ENCODE data around the gene AMHR2. TPM values are rescaled to one million over a fixed set of nuclear protein-coding genes. Genes with fewer than 3 reads are reported as not detected.
"Not testable (repeated sequence)": the region's sequence is repeated elsewhere in the genome, so short reads cannot be mapped to it uniquely, and the experiment has no call there.

AMHR2 gene
- not detected for total RNA-seq

- intact Hi-C loops (cut with micrococcal nuclease): loop anchor here (5.0 kb wide), 1 partner anchor 201 kb away; no protein-coding TSS in a partner anchor
- Mint-ChIP-seq H3K9me3 (no peaks in the 10 kb centered on the region), H3K36me3 (ENCODE audit: low read depth) (no peaks in the 10 kb centered on the region), H3K4me3 (no peak within 1 kb of the TSS), H3K4me1 (ENCODE audit: low read depth) (peaks cover 28% of the 10 kb centered on the region), H3K27me3 (ENCODE audit: low read depth) (no peaks in the 10 kb centered on the region), H3K27ac (no peak within 1 kb of the TSS)
- CTCF ChIA-PET: interaction anchor here (3.4 to 7.3 kb wide), 3 partner anchors 69 to 85 kb away, joined by 16 to 163 read pairs (median 36); partner anchors contain the start of gene NPFF
- DNase-seq: no peak
Observed at GRCh38 chr12:53423597-53423996, at the start of gene AMHR2. Gene AMHR2 (plus strand): TSS chr12:53423855. CDS start chr12:53423935, 80 bp downstream.

DNA sequence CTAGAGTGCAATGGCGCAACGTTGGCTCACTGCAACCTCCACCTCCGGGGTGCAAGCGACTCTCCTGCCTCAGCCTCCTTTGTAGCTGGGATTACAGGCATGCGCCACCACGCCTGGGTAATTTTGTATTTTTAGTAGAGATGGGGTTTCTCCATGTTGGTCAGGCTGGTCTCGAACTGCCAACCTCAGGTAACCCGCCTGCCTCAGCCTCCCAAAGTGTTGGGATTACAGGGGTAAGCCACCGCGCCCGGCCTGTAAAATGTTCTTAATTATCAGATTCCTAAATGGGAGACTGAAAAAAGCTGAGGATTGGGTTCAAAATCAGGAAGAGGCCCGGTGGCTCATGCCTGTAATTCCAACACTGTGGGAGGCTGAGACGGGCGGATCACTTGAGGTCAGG lies 49.4 kb upstream of the AMHR2 start:
- Mint-ChIP-seq H3K27ac (peak overlapping the region; percentile 46), H3K4me1 (ENCODE audit: low read depth) (peaks cover 42% of the 10 kb centered on the region)
- H3K27me3 Mint-ChIP-seq (ENCODE audit: low read depth); H3K4me3 Mint-ChIP-seq; H3K9me3 Mint-ChIP-seq; H3K36me3 Mint-ChIP-seq (ENCODE audit: low read depth); DNase-seq; intact Hi-C loops (cut with micrococcal nuclease): not testable (repeated sequence)
- CTCF ChIA-PET: interaction anchor here (1.1 to 1.3 kb wide), 2 partner anchors 22 to 47 kb away, joined by 3 read pairs; no protein-coding TSS in a partner anchor

DNA sequence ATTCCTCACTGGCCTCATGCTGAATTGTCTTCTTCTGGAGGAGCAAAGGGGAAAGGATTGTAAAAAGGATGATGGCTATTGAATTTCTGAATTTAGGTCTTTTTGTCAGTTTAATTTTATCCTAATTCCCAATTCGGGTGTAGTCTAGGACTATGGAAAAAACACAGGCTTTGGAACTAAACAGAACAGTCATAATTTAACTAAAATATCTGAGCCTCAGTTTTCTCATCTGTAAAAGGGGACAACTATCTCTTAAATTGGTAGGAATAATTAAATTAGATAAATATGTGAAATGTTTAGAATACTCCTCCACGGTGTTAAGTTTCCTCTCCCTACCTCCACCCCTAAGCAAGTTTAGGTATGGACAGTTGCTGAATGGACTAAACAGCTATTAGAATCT lies 46.9 kb upstream of the AMHR2 start:
- peak overlapping the region; percentile 9 for H3K27ac Mint-ChIP-seq
- H3K27me3 Mint-ChIP-seq (ENCODE audit: low read depth): no peaks in the 10 kb centered on the region
- H3K36me3 Mint-ChIP-seq (ENCODE audit: low read depth): peaks cover 11% of the 10 kb centered on the region
- no peak overlapping the region for H3K4me3 Mint-ChIP-seq
- H3K9me3 Mint-ChIP-seq: no peaks in the 10 kb centered on the region
- DNase-seq: no peak
- H3K4me1 Mint-ChIP-seq (ENCODE audit: low read depth): peaks cover 42% of the 10 kb centered on the region
- CTCF ChIA-PET: interaction anchor here (1.2 kb wide), 1 partner anchor 54 kb away, joined by 4 read pairs; no protein-coding TSS in a partner anchor
- intact Hi-C loops (cut with micrococcal nuclease): no loop called here

DNA sequence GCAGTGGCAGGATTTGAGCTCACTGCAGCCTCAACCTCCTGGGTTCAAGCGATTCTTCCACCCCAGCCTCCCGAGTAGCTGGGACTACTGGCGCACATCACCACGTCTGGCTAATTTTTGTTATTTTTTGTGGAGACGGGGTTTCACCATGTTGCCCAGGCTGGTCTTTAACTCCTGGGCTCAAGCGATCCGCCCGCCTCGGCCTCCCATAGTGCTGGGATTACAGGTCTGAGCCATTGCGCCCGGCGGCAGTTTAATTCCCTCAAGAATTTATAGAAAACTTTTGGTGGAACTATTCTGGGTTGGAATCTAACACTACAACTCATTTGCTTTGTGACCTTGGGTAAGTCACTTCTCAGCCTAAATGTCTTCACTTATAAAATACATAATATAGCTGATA lies 45.4 kb upstream of the AMHR2 start:
- peak overlapping the region; percentile 21 for H3K4me3 Mint-ChIP-seq
- peaks cover 45% of the 10 kb centered on the region for H3K4me1 Mint-ChIP-seq (ENCODE audit: low read depth)
- CTCF ChIA-PET: interaction anchor here (1.5 to 3.0 kb wide), 4 partner anchors 25 to 54 kb away, joined by 4 to 15 read pairs (median 12); no protein-coding TSS in a partner anchor
- H3K27me3 Mint-ChIP-seq (ENCODE audit: low read depth): no peaks in the 10 kb centered on the region
- intact Hi-C loops (cut with micrococcal nuclease): no loop called here
- H3K36me3 Mint-ChIP-seq (ENCODE audit: low read depth): peaks cover 26% of the 10 kb centered on the region
- no peak overlapping the region for H3K27ac Mint-ChIP-seq
- no peak for DNase-seq
- no peaks in the 10 kb centered on the region for H3K9me3 Mint-ChIP-seq

- no peak for DNase-seq
- Mint-ChIP-seq H3K9me3 (no peaks in the 10 kb centered on the region), H3K36me3 (ENCODE audit: low read depth) (peaks cover 32% of the 10 kb centered on the region), H3K4me1 (ENCODE audit: low read depth) (peaks cover 45% of the 10 kb centered on the region), H3K27me3 (ENCODE audit: low read depth) (no peaks in the 10 kb centered on the region), H3K27ac (no peak overlapping the region), H3K4me3 (no peak overlapping the region)
- CTCF ChIA-PET: interaction anchor here (1.5 to 3.0 kb wide), 5 partner anchors 26 to 54 kb away, joined by 4 to 15 read pairs (median 12); no protein-coding TSS in a partner anchor
- intact Hi-C loops (cut with micrococcal nuclease): loop anchor here (1.0 kb wide), 8 partner anchors 42 to 373 kb away; partner anchors contain the start of genes CSAD, EIF4B, ESPL1 and SPRYD3
Observed at GRCh38 chr12:53378724-53379388, 44.8 kb upstream of the AMHR2 start.

DNA sequence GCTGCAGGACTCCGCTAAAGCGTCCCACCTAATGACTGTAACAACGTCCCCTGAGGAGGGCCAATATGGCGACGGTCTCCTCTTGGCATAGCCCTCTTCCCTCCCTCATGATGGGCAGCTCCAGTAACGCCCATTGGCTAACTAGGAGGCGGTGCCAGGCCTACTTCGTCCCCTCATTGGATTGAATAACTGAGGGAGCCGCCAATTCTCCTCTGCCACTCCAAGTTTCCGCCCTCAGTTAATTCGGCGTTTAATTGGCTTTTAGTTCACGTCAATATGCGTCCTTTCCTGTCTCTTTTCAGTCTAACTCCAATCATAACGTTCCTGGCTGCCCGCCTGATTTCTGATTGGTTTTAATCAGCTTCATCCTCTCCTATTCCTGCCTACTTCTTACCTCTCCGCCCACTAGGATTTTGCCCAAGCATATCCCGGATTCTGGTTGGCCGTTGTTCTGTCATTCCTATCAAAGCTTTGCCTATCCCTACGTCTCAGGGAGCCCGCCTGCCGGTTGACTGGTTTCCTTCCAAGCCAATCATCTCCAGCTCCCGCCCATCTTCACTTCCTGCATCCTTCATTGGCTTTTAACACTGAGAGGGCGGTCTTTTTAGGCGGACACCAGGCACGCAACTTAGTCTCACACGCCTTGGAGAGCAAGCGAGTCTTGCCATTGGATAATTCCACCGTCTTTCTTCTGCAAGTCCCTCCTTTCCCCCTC lies 44.1 kb upstream of the AMHR2 start:
- CTCF ChIA-PET: interaction anchor here (0.6 to 3.0 kb wide), 9 partner anchors 27 to 119 kb away, joined by 3 to 15 read pairs (median 7); no protein-coding TSS in a partner anchor
- peak; percentile 99 for DNase-seq
- intact Hi-C loops (cut with micrococcal nuclease): loop anchor here (1.0 to 10.0 kb wide), 12 partner anchors 38 to 1035 kb away; partner anchors contain the start of genes CBX5, CSAD, EIF4B and ESPL1
- no peak overlapping the region for H3K27ac Mint-ChIP-seq
- H3K4me3 Mint-ChIP-seq: no peak overlapping the region
- H3K36me3 Mint-ChIP-seq (ENCODE audit: low read depth): peaks cover 38% of the 10 kb centered on the region
- H3K4me1 Mint-ChIP-seq (ENCODE audit: low read depth): peaks cover 48% of the 10 kb centered on the region
- H3K9me3 Mint-ChIP-seq: no peaks in the 10 kb centered on the region
- no peaks in the 10 kb centered on the region for H3K27me3 Mint-ChIP-seq (ENCODE audit: low read depth)

- H3K27me3 Mint-ChIP-seq (ENCODE audit: low read depth): no peaks in the 10 kb centered on the region
- intact Hi-C loops (cut with micrococcal nuclease): loop anchor here (1.0 to 10.0 kb wide), 4 partner anchors 37 to 1035 kb away; partner anchors contain the start of genes CBX5, HNRNPA1, ITGA5 and PRR13
- peak; percentile 100 for DNase-seq
- H3K9me3 Mint-ChIP-seq: no peaks in the 10 kb centered on the region
- H3K36me3 Mint-ChIP-seq (ENCODE audit: low read depth): peaks cover 40% of the 10 kb centered on the region
- peak within 1 kb of the TSS; percentile 87 for H3K4me3 Mint-ChIP-seq
- CTCF ChIA-PET: interaction anchor here (0.6 to 3.0 kb wide), 8 partner anchors 28 to 118 kb away, joined by 3 to 15 read pairs (median 8); no protein-coding TSS in a partner anchor
- H3K4me1 Mint-ChIP-seq (ENCODE audit: low read depth): peaks cover 50% of the 10 kb centered on the region
- peak within 1 kb of the TSS; percentile 93 for H3K27ac Mint-ChIP-seq
Observed at GRCh38 chr12:53380104-53380793, 43.4 kb upstream of the AMHR2 start, which contains the start of gene SP1. Gene SP1 (plus strand): TSS chr12:53380176. CDS start chr12:53380292, 116 bp downstream.

- intact Hi-C loops (cut with micrococcal nuclease): loop anchor here (1.0 to 10.0 kb wide), 4 partner anchors 36 to 1034 kb away; partner anchors contain the start of genes CBX5, HNRNPA1, ITGA5 and PRR13
- peaks cover 44% of the 10 kb centered on the region for H3K36me3 Mint-ChIP-seq (ENCODE audit: low read depth)
- DNase-seq: no peak
Observed at GRCh38 chr12:53380794-53381730, 42.6 kb upstream of the AMHR2 start.

GRCh38 chr12:53381731-53382630 lies 41.7 kb upstream of the AMHR2 start:
- peak; percentile 60 for DNase-seq
- H3K27ac Mint-ChIP-seq: peak overlapping the region; percentile 93
- peaks cover 48% of the 10 kb centered on the region for H3K36me3 Mint-ChIP-seq (ENCODE audit: low read depth)
- H3K9me3 Mint-ChIP-seq: no peaks in the 10 kb centered on the region
- CTCF ChIA-PET: interaction anchor here (0.6 to 4.3 kb wide), 10 partner anchors 14 to 127 kb away, joined by 3 to 28 read pairs (median 3); no protein-coding TSS in a partner anchor
- intact Hi-C loops (cut with micrococcal nuclease): loop anchor here (1.0 to 10.0 kb wide), 2 partner anchors 30 to 1033 kb away; partner anchors contain the start of gene ITGA5
- peaks cover 58% of the 10 kb centered on the region for H3K4me1 Mint-ChIP-seq (ENCODE audit: low read depth)
- peak overlapping the region; percentile 87 for H3K4me3 Mint-ChIP-seq
- no peaks in the 10 kb centered on the region for H3K27me3 Mint-ChIP-seq (ENCODE audit: low read depth)

More at GRCh38 chr12:53380794-53381730, 42.6 kb upstream of the AMHR2 start:
- peak overlapping the region; percentile 87 for H3K4me3 Mint-ChIP-seq
- no peaks in the 10 kb centered on the region for H3K27me3 Mint-ChIP-seq (ENCODE audit: low read depth)
- H3K27ac Mint-ChIP-seq: peak overlapping the region; percentile 93
- H3K4me1 Mint-ChIP-seq (ENCODE audit: low read depth): peaks cover 54% of the 10 kb centered on the region
- no peaks in the 10 kb centered on the region for H3K9me3 Mint-ChIP-seq
- CTCF ChIA-PET: interaction anchor here (0.5 to 4.3 kb wide), 10 partner anchors 15 to 128 kb away, joined by 3 to 28 read pairs (median 3); no protein-coding TSS in a partner anchor

DNA sequence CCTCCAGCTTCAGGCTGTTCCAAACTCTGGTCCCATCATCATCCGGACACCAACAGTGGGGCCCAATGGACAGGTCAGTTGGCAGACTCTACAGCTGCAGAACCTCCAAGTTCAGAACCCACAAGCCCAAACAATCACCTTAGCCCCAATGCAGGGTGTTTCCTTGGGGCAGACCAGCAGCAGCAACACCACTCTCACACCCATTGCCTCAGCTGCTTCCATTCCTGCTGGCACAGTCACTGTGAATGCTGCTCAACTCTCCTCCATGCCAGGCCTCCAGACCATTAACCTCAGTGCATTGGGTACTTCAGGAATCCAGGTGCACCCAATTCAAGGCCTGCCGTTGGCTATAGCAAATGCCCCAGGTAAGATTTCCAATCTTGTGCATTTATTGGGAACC lies 40.4 kb upstream of the AMHR2 start:
- Mint-ChIP-seq H3K27ac (peak overlapping the region; percentile 34), H3K9me3 (no peaks in the 10 kb centered on the region), H3K27me3 (ENCODE audit: low read depth) (no peaks in the 10 kb centered on the region), H3K36me3 (ENCODE audit: low read depth) (peaks cover 55% of the 10 kb centered on the region), H3K4me3 (peak overlapping the region; percentile 37), H3K4me1 (ENCODE audit: low read depth) (peaks cover 64% of the 10 kb centered on the region)
- intact Hi-C loops (cut with micrococcal nuclease): loop anchor here (10.0 kb wide), 1 partner anchor 1032 kb away; the partner anchor contains the start of gene ITGA5
- no peak for DNase-seq
- CTCF ChIA-PET: interaction anchor here (0.8 to 4.3 kb wide), 4 partner anchors 30 to 46 kb away, joined by 4 to 28 read pairs (median 6); no protein-coding TSS in a partner anchor
